SU-DHL-6 (cell line): ENCODE data around the gene ARG2.

Experiments used
- H2AFZ ChIP-seq: fragments of 200-600 bp; sonication (generic); 2 replicates; pipeline ENCODE4 v1.6.1; 2014; ENCODE audit warnings: low read depth, mild to moderate bottlenecking, moderate library complexity, mixed read lengths, antibody characterized with exemption, low read length; ENCODE audit not compliant: severe bottlenecking
- H3F3A ChIP-seq: fragments of 200-600 bp; shearing (Covaris generic); 2 replicates; pipeline ENCODE4 v1.6.0; 2016; ENCODE audit warnings: antibody characterized with exemption, mild to moderate bottlenecking; ENCODE audit not compliant: insufficient read depth
- H3K27ac ChIP-seq: fragments of 200-600 bp; sonication (generic); 2 replicates; pipeline ENCODE4 v1.5.1; 2016; ENCODE audit warnings: low read depth, mild to moderate bottlenecking, low read length, moderate library complexity, mixed read lengths
- H3K27me3 ChIP-seq: fragments of 200-600 bp; sonication (generic), shearing (Covaris generic); 2 replicates; pipeline ENCODE4 v1.6.0; 2014; ENCODE audit warnings: mild to moderate bottlenecking, low read length
- H3K36me3 ChIP-seq: fragments of 200-600 bp; sonication (generic); 2 replicates; pipeline ENCODE4 v1.6.1; 2014; ENCODE audit warnings: mild to moderate bottlenecking, low read length, mixed read lengths
- H3K4me2 ChIP-seq: fragments of 300-600, 200-600 bp; shearing (Covaris generic), sonication (generic); 2 replicates; pipeline ENCODE4 v1.6.0; 2014; ENCODE audit warnings: low read length, low read depth, mild to moderate bottlenecking; ENCODE audit not compliant: poor library complexity, severe bottlenecking
- H3K4me3 ChIP-seq: fragments of 200-600 bp; sonication (generic); 2 replicates; pipeline ENCODE4 v1.5.1; 2014; ENCODE audit warnings: antibody characterized with exemption, low read length, mild to moderate bottlenecking, mixed read lengths; ENCODE audit not compliant: insufficient read depth, poor library complexity, severe bottlenecking
- H3K79me2 ChIP-seq: fragments of 200-600 bp; sonication (generic); 2 replicates; pipeline ENCODE4 v1.6.1; 2014; ENCODE audit warnings: mild to moderate bottlenecking, low read length, moderate library complexity; ENCODE audit not compliant: insufficient read depth
- H3K9ac ChIP-seq: fragments of 200-600 bp; sonication (generic); 2 replicates; pipeline ENCODE4 v1.7.0; 2014; ENCODE audit warnings: mild to moderate bottlenecking, low read length
- H3K9me2 ChIP-seq: fragments of 200-600 bp; sonication (generic); replicated peaks from 2 replicates; pipeline ENCODE4 v1.6.1; 2014; ENCODE audit warnings: low read length; ENCODE audit not compliant: insufficient read depth
- H3K9me3 ChIP-seq: fragments of 200-600 bp; sonication (generic); 2 replicates; pipeline ENCODE4 v1.6.1; 2014; ENCODE audit warnings: low read length, mixed read lengths; ENCODE audit not compliant: insufficient read depth
- H4K20me1 ChIP-seq: fragments of 200-600 bp; sonication (generic); 2 replicates; pipeline ENCODE4 v1.6.1; 2014; ENCODE audit warnings: low read depth, mild to moderate bottlenecking, antibody characterized with exemption, low read length, moderate library complexity, mixed read lengths
- CTCF ChIP-seq: fragments of 200-600 bp; sonication (generic); IDR thresholded peaks from one replicate; pipeline ENCODE4 v1.5.1; 2017; ENCODE audit warnings: antibody characterized with exemption, mild to moderate bottlenecking, low read length, moderate library complexity; ENCODE audit not compliant: insufficient read depth, poor library complexity, severe bottlenecking
- EZH2phosphoT487 ChIP-seq: fragments of 200-600 bp; sonication (generic), shearing (Covaris generic); conservative IDR thresholded peaks from 2 replicates; pipeline ENCODE4 v1.6.1; 2018; ENCODE audit warnings: mild to moderate bottlenecking, antibody characterized with exemption, low read length, moderate library complexity, mixed read lengths

ARG2 gene

DNA sequence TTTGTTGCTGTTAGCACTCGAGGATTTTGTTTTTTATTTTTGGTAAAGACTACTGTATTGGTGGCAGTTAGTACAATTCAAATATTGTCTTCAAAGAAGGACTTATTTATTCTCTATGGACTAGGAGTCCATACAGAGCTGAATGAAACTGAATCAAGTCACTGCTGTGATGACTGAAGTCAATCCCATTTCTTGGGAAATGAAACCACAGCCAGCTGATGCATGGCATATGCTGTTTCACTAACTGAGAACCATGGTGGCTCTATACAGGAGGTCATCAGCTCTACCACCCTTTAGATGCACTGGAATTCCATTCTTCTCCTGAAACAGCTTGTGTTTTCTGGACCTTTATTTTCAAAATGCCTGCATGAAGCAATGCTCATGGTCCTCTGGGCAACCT, 32.5 kb downstream of the ARG2 start:
- TF ChIP-seq CTCF = no peak
- TF ChIP-seq EZH2phosphoT487 = no peak
- H3K27ac ChIP-seq = no peak overlapping the region
- H3K36me3 ChIP-seq = peaks cover 15% of the 10 kb centered on the region
- no peaks in the 10 kb centered on the region for H3K9me3 ChIP-seq
- no peak overlapping the region for H3K4me2 ChIP-seq
- H4K20me1 ChIP-seq = no peaks in the 10 kb centered on the region
- H3K9me2 ChIP-seq = no peaks in the 10 kb centered on the region
- H3K79me2 ChIP-seq = no peaks in the 10 kb centered on the region
- no peak overlapping the region for H3K4me3 ChIP-seq
- no peak overlapping the region for H3K9ac ChIP-seq
- H2AFZ ChIP-seq = no peak overlapping the region
- no peaks in the 10 kb centered on the region for H3K27me3 ChIP-seq
- no peaks in the 10 kb centered on the region for H3F3A ChIP-seq

DNA sequence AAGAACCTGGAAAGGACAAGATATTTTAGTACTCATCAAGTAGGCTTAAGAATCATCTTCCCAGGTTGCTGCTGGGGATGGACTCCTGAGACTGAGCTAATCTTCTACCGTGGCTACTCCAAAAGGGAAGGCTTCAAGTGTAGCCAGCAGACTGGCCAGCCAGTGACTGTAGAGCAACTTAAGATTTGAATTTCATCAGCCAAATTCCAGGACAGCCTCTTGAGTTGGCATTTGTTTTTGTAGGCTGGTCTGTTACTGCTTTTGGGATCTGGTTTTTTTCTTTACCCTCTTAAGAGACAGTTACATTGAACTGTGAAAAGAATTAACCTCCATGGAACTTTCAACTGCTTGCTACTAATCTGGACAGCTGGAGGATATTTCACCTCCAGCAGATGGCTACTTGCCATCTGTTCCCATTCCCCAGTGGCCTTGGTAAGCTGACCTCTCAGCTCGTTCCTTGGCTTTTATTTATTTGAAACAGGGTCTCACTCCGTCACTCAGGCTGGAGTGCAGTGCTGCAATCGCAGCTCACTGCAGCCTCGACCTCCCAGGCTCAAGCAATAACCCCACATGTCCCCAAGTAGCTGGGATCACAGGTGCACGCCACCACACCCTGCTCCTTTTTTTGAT, 34.0 kb downstream of the ARG2 start:
- Histone ChIP-seq H3K36me3 (peaks cover 15% of the 10 kb centered on the region), H3K27ac (no peak overlapping the region), H3K9ac (no peak overlapping the region)

DNA sequence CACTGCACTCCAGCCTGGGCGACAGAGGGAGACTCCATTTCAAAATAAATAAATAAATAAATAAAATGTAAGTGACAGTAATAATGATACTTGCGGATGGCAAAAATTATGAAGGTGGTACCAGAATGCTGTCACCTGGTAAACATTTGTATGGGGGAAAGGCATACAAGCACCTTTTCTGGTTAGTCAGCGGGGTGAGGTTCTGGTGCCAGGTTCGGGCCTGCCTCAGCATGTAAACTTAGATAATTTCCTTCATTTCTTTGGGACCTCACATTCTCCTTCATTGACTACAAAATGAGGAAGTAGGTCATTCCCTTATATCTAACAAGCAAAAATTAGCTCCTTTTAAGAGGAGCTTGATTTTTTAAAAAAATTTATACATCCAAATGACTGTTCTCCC, 43.9 kb downstream of the ARG2 start:
- H3K4me2 ChIP-seq = no peak overlapping the region

More for the DNA sequence above, 34.0 kb downstream of the ARG2 start:
- no peak overlapping the region for H3K4me3 ChIP-seq
- no peaks in the 10 kb centered on the region for H3K9me3 ChIP-seq
- TF ChIP-seq CTCF (no peak), EZH2phosphoT487 (no peak)
- H3K79me2 ChIP-seq = no peaks in the 10 kb centered on the region
- H3K27me3 ChIP-seq = no peaks in the 10 kb centered on the region
- no peaks in the 10 kb centered on the region for H3F3A ChIP-seq
- no peaks in the 10 kb centered on the region for H4K20me1 ChIP-seq
- no peaks in the 10 kb centered on the region for H3K9me2 ChIP-seq
- H3K4me2 ChIP-seq = no peak overlapping the region
- no peak overlapping the region for H2AFZ ChIP-seq

More for the DNA sequence above, 43.9 kb downstream of the ARG2 start:
- no peak overlapping the region for H2AFZ ChIP-seq
- H3K79me2 ChIP-seq = peaks cover 80% of the 10 kb centered on the region
- H3K9ac ChIP-seq = no peak overlapping the region
- no peaks in the 10 kb centered on the region for H3K9me3 ChIP-seq
- H3K27me3 ChIP-seq = no peaks in the 10 kb centered on the region
- H3K4me3 ChIP-seq = no peak overlapping the region
- no peak overlapping the region for H3K27ac ChIP-seq
- H3K9me2 ChIP-seq = no peaks in the 10 kb centered on the region
- H3K36me3 ChIP-seq = peaks cover 2% of the 10 kb centered on the region; the same call in 1 of the 2 replicates
- TF ChIP-seq CTCF (no peak), EZH2phosphoT487 (no peak)
- no peaks in the 10 kb centered on the region for H3F3A ChIP-seq
- H4K20me1 ChIP-seq = no peaks in the 10 kb centered on the region
